ENCODE data around the gene B3GNT4. TPM values are rescaled to one million over a fixed set of nuclear protein-coding genes. Genes with fewer than 3 reads are reported as not detected.
"Not testable (repeated sequence)": the region's sequence is repeated elsewhere in the genome, so short reads cannot be mapped to it uniquely, and the experiment has no call there.

Gene B3GNT4
- total RNA-seq, 1 donor from 2014 or later, result not detected

DNA sequence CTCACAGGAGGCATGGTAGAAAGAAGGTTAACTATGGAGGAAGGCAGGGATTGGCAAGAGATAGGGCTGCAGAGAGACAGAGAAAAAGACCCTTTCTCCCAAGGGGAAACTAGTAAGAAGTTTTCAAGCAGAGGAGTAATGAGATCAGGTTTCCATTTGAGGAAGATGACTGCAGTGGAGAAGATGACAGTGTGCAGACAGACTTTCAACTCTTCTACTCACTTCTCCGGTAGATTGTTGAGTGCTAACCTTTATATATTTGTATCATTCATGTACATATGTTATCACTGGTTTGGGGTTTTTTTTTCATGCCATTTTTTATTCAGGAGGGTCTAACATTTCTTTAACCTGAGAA is 5.9 kb upstream of the B3GNT4 start:
- Histone ChIP-seq H3K27ac (replicated peaks) (no peak overlapping the region), H3K4me1 (peaks cover under 1% of the 10 kb centered on the region), H3K27me3 (ENCODE audit: low read depth) (peaks cover 50% of the 10 kb centered on the region), H3K9me3 (replicated peaks) (peaks cover 11% of the 10 kb centered on the region), H3K36me3 (no peaks in the 10 kb centered on the region), H3K4me3 (no peak overlapping the region)
- TF ChIP-seq, protein P1, sequence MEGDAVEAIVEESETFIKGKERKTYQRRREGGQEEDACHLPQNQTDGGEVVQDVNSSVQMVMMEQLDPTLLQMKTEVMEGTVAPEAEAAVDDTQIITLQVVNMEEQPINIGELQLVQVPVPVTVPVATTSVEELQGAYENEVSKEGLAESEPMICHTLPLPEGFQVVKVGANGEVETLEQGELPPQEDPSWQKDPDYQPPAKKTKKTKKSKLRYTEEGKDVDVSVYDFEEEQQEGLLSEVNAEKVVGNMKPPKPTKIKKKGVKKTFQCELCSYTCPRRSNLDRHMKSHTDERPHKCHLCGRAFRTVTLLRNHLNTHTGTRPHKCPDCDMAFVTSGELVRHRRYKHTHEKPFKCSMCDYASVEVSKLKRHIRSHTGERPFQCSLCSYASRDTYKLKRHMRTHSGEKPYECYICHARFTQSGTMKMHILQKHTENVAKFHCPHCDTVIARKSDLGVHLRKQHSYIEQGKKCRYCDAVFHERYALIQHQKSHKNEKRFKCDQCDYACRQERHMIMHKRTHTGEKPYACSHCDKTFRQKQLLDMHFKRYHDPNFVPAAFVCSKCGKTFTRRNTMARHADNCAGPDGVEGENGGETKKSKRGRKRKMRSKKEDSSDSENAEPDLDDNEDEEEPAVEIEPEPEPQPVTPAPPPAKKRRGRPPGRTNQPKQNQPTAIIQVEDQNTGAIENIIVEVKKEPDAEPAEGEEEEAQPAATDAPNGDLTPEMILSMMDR (IDR thresholded peaks at IDR 0.05; ENCODE audit: borderline replicate concordance), result no peak
- intact Hi-C loops (cut with micrococcal nuclease), result no loop called here
- no peak for DNase-seq

GRCh38 chr12:122199484-122200355 is 3.8 kb upstream of the B3GNT4 start:
- Histone ChIP-seq H3K4me1 (peaks cover 20% of the 10 kb centered on the region), H3K27ac (replicated peaks) (no peak overlapping the region), H3K9me3 (replicated peaks) (peaks cover 11% of the 10 kb centered on the region), H3K27me3 (ENCODE audit: low read depth) (peaks cover 71% of the 10 kb centered on the region), H3K36me3 (no peaks in the 10 kb centered on the region), H3K4me3 (no peak overlapping the region)
- DNase-seq, result no peak
- intact Hi-C loops (cut with micrococcal nuclease), result no loop called here
- TF ChIP-seq, protein P1 (IDR thresholded peaks at IDR 0.05; ENCODE audit: borderline replicate concordance), result no peak

DNA sequence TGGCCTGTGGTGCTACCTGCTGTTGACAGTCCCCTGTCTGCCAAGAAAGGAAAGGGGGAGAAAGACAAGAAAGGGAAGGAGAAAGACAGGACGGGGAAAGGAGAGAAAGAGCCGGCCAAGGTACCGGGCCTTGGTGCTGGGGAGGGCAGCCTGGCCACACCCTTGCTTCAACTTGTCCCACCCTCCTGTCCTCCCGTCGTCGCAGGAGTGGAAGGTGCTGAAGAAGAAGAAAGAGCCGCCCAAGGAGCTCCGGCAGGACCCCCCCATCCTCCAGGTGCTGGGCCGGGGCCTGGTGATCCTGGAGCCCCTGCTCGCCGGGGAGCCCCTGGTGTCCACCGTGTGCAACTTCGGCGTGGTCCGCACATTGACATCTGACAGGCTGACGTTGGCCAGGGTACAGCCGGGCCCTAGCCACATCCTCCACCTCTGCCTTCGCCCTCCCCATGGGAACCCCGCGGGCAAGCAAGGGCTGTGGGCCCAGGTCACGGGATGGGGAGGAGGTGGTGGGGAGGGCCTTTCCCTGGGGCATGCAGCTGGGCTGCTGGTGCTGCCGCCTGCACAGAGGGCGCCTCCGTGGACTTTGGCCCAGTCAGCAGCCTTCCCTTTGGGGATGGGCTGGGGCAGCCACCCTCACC is 2.9 kb upstream of the B3GNT4 start:
- H3K27ac ChIP-seq (replicated peaks), result no peak overlapping the region
- TF ChIP-seq, protein P1 (IDR thresholded peaks at IDR 0.05; ENCODE audit: borderline replicate concordance), result no peak
- H3K4me3 ChIP-seq, result no peak overlapping the region
- no peaks in the 10 kb centered on the region for H3K36me3 ChIP-seq
- H3K9me3 ChIP-seq (replicated peaks), result peaks cover 2% of the 10 kb centered on the region
- H3K4me1 ChIP-seq, result peaks cover 20% of the 10 kb centered on the region
- DNase-seq, result no peak
- peaks cover 79% of the 10 kb centered on the region for H3K27me3 ChIP-seq (ENCODE audit: low read depth)
- intact Hi-C loops (cut with micrococcal nuclease), result no loop called here

DNA sequence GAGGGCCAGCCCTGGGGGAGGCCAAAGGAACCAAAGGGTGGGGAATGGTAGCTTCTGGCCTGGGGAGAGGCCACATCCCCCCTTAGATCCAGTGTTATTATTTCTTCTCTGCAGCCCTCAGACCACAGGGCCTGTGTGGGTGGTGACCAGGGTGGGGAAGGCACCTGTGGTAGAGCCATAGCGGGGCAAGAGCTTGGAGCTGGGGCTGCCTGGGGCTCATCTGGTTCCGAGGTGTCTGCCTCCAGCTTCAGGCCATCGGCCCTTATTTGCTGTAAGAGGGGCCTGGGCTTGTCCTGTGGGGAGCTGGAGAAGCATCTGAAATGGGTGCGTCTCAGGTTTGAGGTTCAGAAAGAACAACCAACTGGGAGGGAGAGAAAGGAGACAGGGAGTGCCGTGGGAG is 2.1 kb upstream of the B3GNT4 start:
- TF ChIP-seq, protein P1 (IDR thresholded peaks at IDR 0.05; ENCODE audit: borderline replicate concordance), result no peak
- no peaks in the 10 kb centered on the region for H3K9me3 ChIP-seq (replicated peaks)
- H3K4me3 ChIP-seq, result no peak overlapping the region
- no peaks in the 10 kb centered on the region for H3K36me3 ChIP-seq
- no peak for DNase-seq
- no peak overlapping the region for H3K27ac ChIP-seq (replicated peaks)
- peaks cover 79% of the 10 kb centered on the region for H3K27me3 ChIP-seq (ENCODE audit: low read depth)
- intact Hi-C loops (cut with micrococcal nuclease), result no loop called here
- H3K4me1 ChIP-seq, result peaks cover 20% of the 10 kb centered on the region

GRCh38 chr12:122202017-122202416 is 1.5 kb upstream of the B3GNT4 start:
- intact Hi-C loops (cut with micrococcal nuclease), result no loop called here
- Histone ChIP-seq H3K27me3 (ENCODE audit: low read depth) (peaks cover 79% of the 10 kb centered on the region), H3K4me3 (no peak overlapping the region), H3K4me1 (peaks cover 20% of the 10 kb centered on the region), H3K9me3 (replicated peaks) (no peaks in the 10 kb centered on the region), H3K27ac (replicated peaks) (no peak overlapping the region), H3K36me3 (peaks cover 6% of the 10 kb centered on the region)
- TF ChIP-seq, protein P1 (IDR thresholded peaks at IDR 0.05; ENCODE audit: borderline replicate concordance), result no peak
- DNase-seq, result no peak

DNA sequence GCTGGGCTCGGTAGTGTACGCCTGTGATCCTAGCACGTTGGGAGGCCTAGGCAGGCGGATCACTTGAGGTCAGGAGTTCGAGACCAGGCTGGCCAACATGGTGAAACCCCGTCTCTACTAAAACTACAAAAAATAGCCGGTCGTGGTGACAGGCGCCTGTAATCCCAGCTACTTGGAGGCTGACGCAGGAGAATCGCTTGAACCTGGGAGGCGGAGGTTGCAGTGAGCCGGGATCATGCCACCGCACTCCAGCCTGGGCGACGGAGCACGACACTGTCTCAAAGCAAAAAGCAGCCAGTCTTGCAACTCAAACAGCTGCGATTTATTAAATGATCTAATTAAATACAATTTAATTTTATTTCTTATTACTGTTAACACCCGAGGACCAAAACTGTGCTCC is 698 bp upstream of the B3GNT4 start:
- intact Hi-C loops (cut with micrococcal nuclease); DNase-seq; H3K9me3 ChIP-seq (replicated peaks); H3K27ac ChIP-seq (replicated peaks): not testable (repeated sequence)
- Histone ChIP-seq H3K4me3 (peak overlapping the region; percentile 76), H3K4me1 (peaks cover 20% of the 10 kb centered on the region), H3K27me3 (ENCODE audit: low read depth) (peaks cover 77% of the 10 kb centered on the region), H3K36me3 (peaks cover 14% of the 10 kb centered on the region)
